ENCODE results near the gene KISS1. TPM values are rescaled to one million over a fixed set of nuclear protein-coding genes. Genes with fewer than 3 reads are reported as not detected.

The KISS1 gene
- total RNA-seq, 5 donors from 2014 or later (not counting 1 experiment from before 2014, with no cell fraction given): not detected

- POLR2A ChIA-PET: no interaction called here
- no peak overlapping the region for H3K4me3 Mint-ChIP-seq
- H3K27me3 Mint-ChIP-seq: peaks cover 9 to 11% of the 10 kb centered on the region in 2 donors
- no peak overlapping the region for H3K27ac ChIP-seq (ENCODE audit: low read length)
- no peaks in the 10 kb centered on the region for H3K9me3 ChIP-seq
- CTCF ChIA-PET: no interaction called here
- 76% methylated on average over 7 of the region's 7 CpGs for WGBS (ENCODE audit: insufficient coverage)
- DNase-seq (no peak), ATAC-seq (replicated peaks in 1 of 4) (no peak)
- H3K4me1 Mint-ChIP-seq: no peaks in the 10 kb centered on the region
- H3K4me3 ChIP-seq (ENCODE audit: control insufficient read depth in 1 of 2, extremely low read depth in 1 of 2, low read length in 1 of 2): no peak overlapping the region
- no peaks in the 10 kb centered on the region for H3K4me1 ChIP-seq (ENCODE audit: control insufficient read depth in 1 of 2, extremely low read depth in 1 of 2, insufficient read depth in 2 of 2, low read length in 2 of 2)
- peaks cover 0 to 5% (median 0%) of the 10 kb centered on the region in 3 donors for H3K9me3 Mint-ChIP-seq
- no peaks in the 10 kb centered on the region for H3K36me3 Mint-ChIP-seq
- no peak overlapping the region for H3K27ac Mint-ChIP-seq
- no peaks in the 10 kb centered on the region for H3K36me3 ChIP-seq (ENCODE audit: control insufficient read depth in 2 of 2, extremely low read depth in 1 of 2, insufficient read depth in 1 of 2, low read length in 1 of 2)
- H3K27me3 ChIP-seq (replicated peaks in 1 of 2; ENCODE audit: control insufficient read depth in 2 of 2, extremely low read depth in 1 of 2, insufficient read depth in 2 of 2, low read length in 1 of 2): peaks cover 0 to 35% of the 10 kb centered on the region in 2 experiments
Observed at GRCh38 chr1:204178487-204179281, 17.6 kb downstream of the KISS1 start.

GRCh38 chr1:204177133-204177532 lies 19.2 kb downstream of the KISS1 start:
- peaks cover 0 to 38% of the 10 kb centered on the region in 2 experiments for H3K27me3 ChIP-seq (replicated peaks in 1 of 2; ENCODE audit: control insufficient read depth in 2 of 2, extremely low read depth in 1 of 2, insufficient read depth in 2 of 2, low read length in 1 of 2)
- Mint-ChIP-seq H3K9me3 (peaks cover 0 to 15% (median 5%) of the 10 kb centered on the region in 3 donors), H3K4me1 (no peaks in the 10 kb centered on the region), H3K4me3 (no peak overlapping the region), H3K27ac (no peak overlapping the region), H3K36me3 (no peaks in the 10 kb centered on the region), H3K27me3 (peaks cover 12 to 16% of the 10 kb centered on the region in 2 donors)
- DNase-seq: no peak
- no peaks in the 10 kb centered on the region for H3K4me1 ChIP-seq (ENCODE audit: control insufficient read depth in 1 of 2, extremely low read depth in 1 of 2, insufficient read depth in 2 of 2, low read length in 2 of 2)
- H3K27ac ChIP-seq (ENCODE audit: low read length): no peak overlapping the region
- WGBS (ENCODE audit: insufficient coverage): 20% methylated on average over 4 of the region's 4 CpGs
- no peaks in the 10 kb centered on the region for H3K36me3 ChIP-seq (ENCODE audit: control insufficient read depth in 2 of 2, extremely low read depth in 1 of 2, insufficient read depth in 1 of 2, low read length in 1 of 2)
- no peak overlapping the region for H3K4me3 ChIP-seq (ENCODE audit: control insufficient read depth in 1 of 2, extremely low read depth in 1 of 2, low read length in 1 of 2)
- CTCF ChIA-PET: no interaction called here
- POLR2A ChIA-PET: interaction anchor here in 1 of 2 donors (0.6 kb wide), 1 partner anchor 1719 kb away, joined by 3 read pairs; no protein-coding TSS in a partner anchor
- no peaks in the 10 kb centered on the region for H3K9me3 ChIP-seq
- ATAC-seq (replicated peaks in 1 of 4): no peak

GRCh38 chr1:204176049-204176448 lies 20.2 kb downstream of the KISS1 start:
- ATAC-seq (replicated peaks in 1 of 4): no peak
- CTCF ChIA-PET: no interaction called here
- POLR2A ChIA-PET: no interaction called here
- no peaks in the 10 kb centered on the region for H3K36me3 ChIP-seq (ENCODE audit: control insufficient read depth in 2 of 2, extremely low read depth in 1 of 2, insufficient read depth in 1 of 2, low read length in 1 of 2)
- H3K27me3 ChIP-seq (replicated peaks in 1 of 2; ENCODE audit: control insufficient read depth in 2 of 2, extremely low read depth in 1 of 2, insufficient read depth in 2 of 2, low read length in 1 of 2): peaks cover 0 to 38% of the 10 kb centered on the region in 2 experiments
- H3K4me1 ChIP-seq (ENCODE audit: control insufficient read depth in 1 of 2, extremely low read depth in 1 of 2, insufficient read depth in 2 of 2, low read length in 2 of 2): no peaks in the 10 kb centered on the region
- 73% methylated on average over 1 of the region's 5 CpGs for whole genome bisulfite sequencing (ENCODE audit: insufficient coverage)
- H3K4me3 ChIP-seq (ENCODE audit: control insufficient read depth in 1 of 2, extremely low read depth in 1 of 2, low read length in 1 of 2): no peak overlapping the region
- peaks cover 0 to 23% (median 12%) of the 10 kb centered on the region in 3 donors for H3K9me3 Mint-ChIP-seq
- no peaks in the 10 kb centered on the region for H3K4me1 Mint-ChIP-seq
- no peaks in the 10 kb centered on the region for H3K36me3 Mint-ChIP-seq
- H3K27ac ChIP-seq (ENCODE audit: low read length): no peak overlapping the region
- DNase-seq: no peak
- H3K9me3 ChIP-seq: no peaks in the 10 kb centered on the region
- peaks cover 12 to 16% of the 10 kb centered on the region in 2 donors for H3K27me3 Mint-ChIP-seq
- H3K4me3 Mint-ChIP-seq: no peak overlapping the region
- no peak overlapping the region for H3K27ac Mint-ChIP-seq

- Mint-ChIP-seq H3K36me3 (no peaks in the 10 kb centered on the region), H3K4me1 (no peaks in the 10 kb centered on the region), H3K9me3 (peaks cover 0 to 26% (median 18%) of the 10 kb centered on the region in 3 donors), H3K27ac (no peak overlapping the region), H3K4me3 (no peak overlapping the region), H3K27me3 (peaks cover 12 to 16% of the 10 kb centered on the region in 2 donors)
- ATAC-seq (replicated peaks in 1 of 4) (no peak), DNase-seq (no peak)
- peaks cover 0 to 38% of the 10 kb centered on the region in 2 experiments for H3K27me3 ChIP-seq (replicated peaks in 1 of 2; ENCODE audit: control insufficient read depth in 2 of 2, extremely low read depth in 1 of 2, insufficient read depth in 2 of 2, low read length in 1 of 2)
- no peak overlapping the region for H3K27ac ChIP-seq (ENCODE audit: low read length)
- no peaks in the 10 kb centered on the region for H3K4me1 ChIP-seq (ENCODE audit: control insufficient read depth in 1 of 2, extremely low read depth in 1 of 2, insufficient read depth in 2 of 2, low read length in 2 of 2)
- no peaks in the 10 kb centered on the region for H3K9me3 ChIP-seq
- ChIA-PET POLR2A (no interaction called here), CTCF (no interaction called here)
- 79% methylated on average over 3 of the region's 3 CpGs for WGBS (ENCODE audit: insufficient coverage)
- no peaks in the 10 kb centered on the region for H3K36me3 ChIP-seq (ENCODE audit: control insufficient read depth in 2 of 2, extremely low read depth in 1 of 2, insufficient read depth in 1 of 2, low read length in 1 of 2)
- H3K4me3 ChIP-seq (ENCODE audit: control insufficient read depth in 1 of 2, extremely low read depth in 1 of 2, low read length in 1 of 2): no peak overlapping the region
Observed at GRCh38 chr1:204174958-204175357, 21.3 kb downstream of the KISS1 start.

GRCh38 chr1:204172404-204173029 lies 23.8 kb downstream of the KISS1 start:
- peaks cover under 1 to 39% (median 28%) of the 10 kb centered on the region in 3 donors for H3K9me3 Mint-ChIP-seq
- no peak overlapping the region for H3K27ac Mint-ChIP-seq
- H3K4me3 Mint-ChIP-seq: no peak overlapping the region
- Histone ChIP-seq H3K4me3 (ENCODE audit: control insufficient read depth in 1 of 2, extremely low read depth in 1 of 2, low read length in 1 of 2) (no peak overlapping the region), H3K9me3 (no peaks in the 10 kb centered on the region), H3K4me1 (ENCODE audit: control insufficient read depth in 1 of 2, extremely low read depth in 1 of 2, insufficient read depth in 2 of 2, low read length in 2 of 2) (no peaks in the 10 kb centered on the region), H3K27me3 (replicated peaks in 1 of 2; ENCODE audit: control insufficient read depth in 2 of 2, extremely low read depth in 1 of 2, insufficient read depth in 2 of 2, low read length in 1 of 2) (peaks cover 0 to 26% of the 10 kb centered on the region in 2 experiments), H3K36me3 (ENCODE audit: control insufficient read depth in 2 of 2, extremely low read depth in 1 of 2, insufficient read depth in 1 of 2, low read length in 1 of 2) (no peaks in the 10 kb centered on the region), H3K27ac (ENCODE audit: low read length) (no peak overlapping the region)
- CTCF ChIA-PET: interaction anchor here in 1 of 2 donors (0.6 to 1.5 kb wide), 3 partner anchors 17 to 173 kb away, joined by 4 to 6 read pairs (median 4); no protein-coding TSS in a partner anchor
- no peak for DNase-seq
- POLR2A ChIA-PET: no interaction called here
- no peaks in the 10 kb centered on the region for H3K36me3 Mint-ChIP-seq
- no peak for ATAC-seq (replicated peaks in 1 of 4)
- no peaks in the 10 kb centered on the region for H3K4me1 Mint-ChIP-seq
- no CpG with 5 or more reads among the region's 2 CpGs for WGBS (ENCODE audit: insufficient coverage)
- peaks cover 11 to 12% of the 10 kb centered on the region in 2 donors for H3K27me3 Mint-ChIP-seq

GRCh38 chr1:204171751-204172178 lies 24.5 kb downstream of the KISS1 start:
- H3K9me3 ChIP-seq: no peaks in the 10 kb centered on the region
- Mint-ChIP-seq H3K4me1 (no peaks in the 10 kb centered on the region), H3K27ac (no peak overlapping the region), H3K27me3 (peaks cover 11 to 12% of the 10 kb centered on the region in 2 donors), H3K36me3 (no peaks in the 10 kb centered on the region), H3K4me3 (no peak overlapping the region), H3K9me3 (peaks cover 3 to 43% (median 31%) of the 10 kb centered on the region in 3 donors)
- H3K4me1 ChIP-seq (ENCODE audit: control insufficient read depth in 1 of 2, extremely low read depth in 1 of 2, insufficient read depth in 2 of 2, low read length in 2 of 2): no peaks in the 10 kb centered on the region
- no peaks in the 10 kb centered on the region for H3K36me3 ChIP-seq (ENCODE audit: control insufficient read depth in 2 of 2, extremely low read depth in 1 of 2, insufficient read depth in 1 of 2, low read length in 1 of 2)
- no peak overlapping the region for H3K27ac ChIP-seq (ENCODE audit: low read length)
- ChIA-PET POLR2A (no interaction called here), CTCF (interaction anchor here (0.9 to 1.5 kb wide), 2 partner anchors 10 to 17 kb away, joined by 4 to 6 read pairs; no protein-coding TSS in a partner anchor)
- no peak for ATAC-seq (replicated peaks in 1 of 4)
- WGBS (ENCODE audit: insufficient coverage): no CpG with 5 or more reads among the region's 4 CpGs
- no peak overlapping the region for H3K4me3 ChIP-seq (ENCODE audit: control insufficient read depth in 1 of 2, extremely low read depth in 1 of 2, low read length in 1 of 2)
- DNase-seq: no peak
- H3K27me3 ChIP-seq (replicated peaks in 1 of 2; ENCODE audit: control insufficient read depth in 2 of 2, extremely low read depth in 1 of 2, insufficient read depth in 2 of 2, low read length in 1 of 2): peaks cover 0 to 18% of the 10 kb centered on the region in 2 experiments
